Nephron progenitor cell (in vitro differentiated cells): ENCODE measurements around the gene PCGF2.

Source experiments
- DNase-seq: peaks from one replicate; pipeline ENCODE4 v3.0.0; 2021
- H3K27ac Mint-ChIP-seq: 2 replicates; pipeline ENCODE4 v1.8.0; 2021; ENCODE audit warnings: mild to moderate bottlenecking, moderate library complexity, mixed read lengths
- H3K27me3 Mint-ChIP-seq: 2 replicates; pipeline ENCODE4 v1.8.0; 2021; ENCODE audit warnings: mild to moderate bottlenecking, low read depth, mixed read lengths; ENCODE audit not compliant: poor library complexity
- H3K36me3 Mint-ChIP-seq: 2 replicates; pipeline ENCODE4 v1.8.0; 2021; ENCODE audit warnings: low read depth, mixed read lengths
- H3K4me1 Mint-ChIP-seq: 2 replicates; pipeline ENCODE4 v1.8.0; 2021; ENCODE audit warnings: mixed read lengths
- H3K4me3 Mint-ChIP-seq: 2 replicates; pipeline ENCODE4 v1.8.0; 2021; ENCODE audit warnings: mild to moderate bottlenecking, moderate library complexity, mixed read lengths
- H3K9me3 Mint-ChIP-seq: 2 replicates; pipeline ENCODE4 v1.8.0; 2021; ENCODE audit warnings: mild to moderate bottlenecking, moderate library complexity, mixed read lengths
- CTCF ChIP-seq: fragments of 200-600 bp; sonication (generic); IDR thresholded peaks from 2 replicates; pipeline ENCODE4 v1.5.0; 2021; ENCODE audit warnings: antibody characterized with exemption

Gene PCGF2

DNA sequence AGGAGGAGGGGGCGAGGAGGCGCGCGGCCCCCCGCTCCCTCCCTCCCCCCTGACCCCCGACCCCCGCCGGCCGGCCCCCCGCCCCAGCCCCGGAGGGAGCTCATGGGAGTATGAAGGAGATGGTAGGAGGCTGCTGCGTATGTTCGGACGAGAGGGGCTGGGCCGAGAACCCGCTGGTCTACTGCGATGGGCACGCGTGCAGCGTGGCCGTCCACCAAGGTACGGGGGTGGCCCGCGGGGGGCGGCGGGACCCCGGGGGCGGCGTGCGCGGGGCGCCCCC, 42.7 kb downstream of the PCGF2 start:
- peaks cover 41% of the 10 kb centered on the region for H3K27me3 Mint-ChIP-seq
- no peak for DNase-seq
- peaks cover 72% of the 10 kb centered on the region for H3K4me1 Mint-ChIP-seq
- H3K4me3 Mint-ChIP-seq, result peak overlapping the region; percentile 93
- peaks cover 15% of the 10 kb centered on the region for H3K36me3 Mint-ChIP-seq
- H3K9me3 Mint-ChIP-seq, result no peaks in the 10 kb centered on the region
- no peak for TF ChIP-seq CTCF
- H3K27ac Mint-ChIP-seq, result no peak overlapping the region

GRCh38 chr17:38704606-38705522, 43.3 kb downstream of the PCGF2 start, which contains the start of gene MLLT6:
Gene MLLT6, plus strand, starts transcription at chr17:38705273. Its CDS starts 360 bp downstream, at chr17:38705633.
- Mint-ChIP-seq H3K27me3 (peaks cover 47% of the 10 kb centered on the region), H3K9me3 (no peaks in the 10 kb centered on the region), H3K27ac (peak within 1 kb of the TSS; percentile 87), H3K4me3 (peak within 1 kb of the TSS; percentile 94), H3K4me1 (peaks cover 71% of the 10 kb centered on the region), H3K36me3 (peaks cover 15% of the 10 kb centered on the region)
- no peak for TF ChIP-seq CTCF
- DNase-seq, result peak; percentile 77

GRCh38 chr17:38703742-38704605, 44.2 kb downstream of the PCGF2 start:
- no peaks in the 10 kb centered on the region for H3K9me3 Mint-ChIP-seq
- DNase-seq, result peak; percentile 84
- H3K27me3 Mint-ChIP-seq, result peaks cover 56% of the 10 kb centered on the region
- H3K27ac Mint-ChIP-seq, result peak overlapping the region; percentile 87
- no peak for TF ChIP-seq CTCF
- H3K4me3 Mint-ChIP-seq, result peak overlapping the region; percentile 94
- peaks cover 7% of the 10 kb centered on the region for H3K36me3 Mint-ChIP-seq
- H3K4me1 Mint-ChIP-seq, result peaks cover 68% of the 10 kb centered on the region

DNA sequence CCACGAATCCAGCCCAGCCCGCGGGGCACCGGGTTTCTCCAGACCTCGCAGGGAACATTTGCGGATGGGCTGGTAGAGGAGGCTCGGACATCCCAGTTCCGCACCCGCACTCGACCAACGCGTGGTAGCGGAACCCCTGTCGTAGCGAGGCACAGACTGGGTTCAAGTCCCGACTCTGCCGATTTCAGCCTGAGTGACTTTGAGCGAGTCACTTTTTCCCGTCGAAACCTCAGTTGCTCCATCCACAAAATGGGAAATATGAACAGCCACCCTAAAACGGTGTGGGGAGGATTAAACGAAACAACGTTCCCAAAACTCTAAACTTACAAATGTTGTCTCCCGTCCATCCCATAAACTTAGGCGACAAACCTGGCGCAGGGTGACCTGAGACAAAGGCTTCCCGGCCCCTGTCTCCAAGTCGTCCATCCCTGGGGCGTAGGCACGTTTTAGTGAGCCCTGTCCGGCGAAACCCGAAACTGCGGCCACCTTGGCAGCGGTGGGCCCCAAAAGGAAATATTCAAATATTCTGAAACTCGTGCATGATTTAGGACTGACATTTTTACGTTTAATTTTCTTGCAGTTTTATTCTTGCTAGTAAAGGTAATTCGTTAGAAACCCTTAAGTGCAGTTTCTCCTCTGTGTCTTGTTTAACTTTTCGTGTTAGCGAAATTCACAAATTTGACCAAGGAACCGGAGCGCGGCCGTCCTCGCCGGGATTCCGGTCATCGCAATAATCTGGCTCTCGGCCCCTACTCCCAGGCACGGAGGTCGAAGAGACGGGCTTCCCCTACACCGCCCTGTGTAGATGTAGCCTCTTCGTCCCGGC, 45.0 kb downstream of the PCGF2 start:
- peak overlapping the region; percentile 94 for H3K4me3 Mint-ChIP-seq
- DNase-seq, result no peak
- no peaks in the 10 kb centered on the region for H3K9me3 Mint-ChIP-seq
- H3K27me3 Mint-ChIP-seq, result peaks cover 64% of the 10 kb centered on the region
- peaks cover 4% of the 10 kb centered on the region for H3K36me3 Mint-ChIP-seq
- no peak for TF ChIP-seq CTCF
- H3K27ac Mint-ChIP-seq, result no peak overlapping the region
- peaks cover 65% of the 10 kb centered on the region for H3K4me1 Mint-ChIP-seq

- Mint-ChIP-seq H3K4me1 (peaks cover 57% of the 10 kb centered on the region), H3K27ac (no peak overlapping the region), H3K4me3 (peak overlapping the region; percentile 94), H3K9me3 (no peaks in the 10 kb centered on the region), H3K36me3 (no peaks in the 10 kb centered on the region), H3K27me3 (peaks cover 70% of the 10 kb centered on the region)
- peak; percentile 82 for DNase-seq
- no peak for TF ChIP-seq CTCF
These were observed 45.8 kb downstream of the PCGF2 start for GRCh38 chr17:38702166-38702915.
